ENCODE results near the gene VDR.

Gene VDR

GRCh38 chr12:47870175-47870781 lies 34.5 kb downstream of the VDR start:
- DNase-seq (ENCODE audit: low read depth) = no peak

GRCh38 chr12:47868552-47869031 lies 36.2 kb downstream of the VDR start:
- no peak for DNase-seq (ENCODE audit: low read depth)

- DNase-seq (ENCODE audit: low read depth) = no peak
These were observed 36.8 kb downstream of the VDR start for GRCh38 chr12:47868041-47868440.

- peak; percentile 53 for DNase-seq (ENCODE audit: low read depth)
These were observed 37.3 kb downstream of the VDR start for GRCh38 chr12:47867495-47867941.

GRCh38 chr12:47864646-47865235 lies 40.1 kb downstream of the VDR start:
- DNase-seq (ENCODE audit: low read depth) = no peak

GRCh38 chr12:47863985-47864384 lies 40.8 kb downstream of the VDR start:
- DNase-seq (ENCODE audit: low read depth) = no peak

GRCh38 chr12:47863467-47863866 lies 41.3 kb downstream of the VDR start:
- no peak for DNase-seq (ENCODE audit: low read depth)

- no peak for DNase-seq (ENCODE audit: low read depth)
These were observed 41.9 kb downstream of the VDR start for GRCh38 chr12:47862881-47863280.

- no peak for DNase-seq (ENCODE audit: low read depth)
These were observed 42.5 kb downstream of the VDR start for GRCh38 chr12:47862167-47862750.

GRCh38 chr12:47860873-47861272 lies 43.9 kb downstream of the VDR start:
- DNase-seq (ENCODE audit: low read depth) = no peak

GRCh38 chr12:47860279-47860841 lies 44.4 kb downstream of the VDR start:
- DNase-seq (ENCODE audit: low read depth) = no peak

GRCh38 chr12:47858511-47859266 lies 46.1 kb downstream of the VDR start:
- DNase-seq (ENCODE audit: low read depth) = no peak

GRCh38 chr12:47856721-47857575 lies 47.8 kb downstream of the VDR start:
- no peak for DNase-seq (ENCODE audit: low read depth)

GRCh38 chr12:47856094-47856493 lies 48.7 kb downstream of the VDR start:
- DNase-seq (ENCODE audit: low read depth) = no peak

GRCh38 chr12:47855502-47855901 lies 49.3 kb downstream of the VDR start:
- DNase-seq (ENCODE audit: low read depth) = no peak

GRCh38 chr12:47854531-47854930 lies 50.3 kb downstream of the VDR start:
- DNase-seq (ENCODE audit: low read depth) = no peak

GRCh38 chr12:47852096-47852571 lies 52.7 kb downstream of the VDR start:
- DNase-seq (ENCODE audit: low read depth) = no peak

- no peak for DNase-seq (ENCODE audit: low read depth)
These were observed 53.4 kb downstream of the VDR start for GRCh38 chr12:47851303-47851952.

GRCh38 chr12:47850153-47851084 lies 54.4 kb downstream of the VDR start:
- DNase-seq (ENCODE audit: low read depth) = no peak

- no peak for DNase-seq (ENCODE audit: low read depth)
These were observed 55.5 kb downstream of the VDR start for GRCh38 chr12:47849261-47849660.

Measured in HS-27A (cell line).